HL-60 (cell line): ENCODE results near the gene AGRN.
A peak's percentile ranks its signal among the peaks of the same experiment; 100 is the strongest.

Experiments
- DNase-seq, 2 experiments: peaks; one replicate each; pipeline ENCODE4 v3.0.0-alpha.2; 2010 to 2020; ENCODE audit warnings: low read depth in 1 of 2, low spot score in 1 of 2
- H3K27ac ChIP-seq: fragments of 250-450 bp; sonication (Bioruptor Pico); replicated peaks from 2 replicates; pipeline ENCODE4 v1.5.1; 2020; ENCODE audit warnings: mild to moderate bottlenecking, moderate library complexity
- H3K27me3 ChIP-seq: fragments of 250-450 bp; sonication (Bioruptor Pico); 2 replicates; pipeline ENCODE4 v1.5.1; 2021; ENCODE audit warnings: mild to moderate bottlenecking, moderate library complexity; ENCODE audit not compliant: insufficient read depth, poor library complexity, severe bottlenecking
- H3K4me3 ChIP-seq: replicated peaks from 2 replicates; pipeline ENCODE4 v1.5.1; 2011; ENCODE audit warnings: mild to moderate bottlenecking, control low read depth, low read length; ENCODE audit not compliant: insufficient read depth
- CTCF ChIP-seq: IDR thresholded peaks from one replicate; pipeline ENCODE4 v1.5.1; 2011; ENCODE audit warnings: low read length, control low read depth, inconsistent platforms; ENCODE audit not compliant: insufficient read depth
- GABPA ChIP-seq: IDR thresholded peaks from 2 replicates; pipeline ENCODE4 v1.6.1; 2012; ENCODE audit warnings: low read depth
- POLR2AphosphoS5 ChIP-seq: IDR thresholded peaks from 2 replicates; pipeline ENCODE4 v1.6.1; 2012; ENCODE audit warnings: low read depth
- REST ChIP-seq: IDR thresholded peaks from 2 replicates; pipeline ENCODE4 v1.6.1; 2012; ENCODE audit warnings: low read depth; ENCODE audit not compliant: insufficient replicate concordance
- SPI1 ChIP-seq: IDR thresholded peaks from 2 replicates; pipeline ENCODE4 v1.6.1; 2012; ENCODE audit warnings: low read depth, mild to moderate bottlenecking, borderline replicate concordance
- long read RNA-seq: library from polyadenylated mRNA; unstranded; transcript quantifications from one replicate; pipeline ENCODE4 v2.0.0, GENCODE V29; 2020

Gene AGRN
- long read RNA-seq, partial matches to known transcripts: 0 of 1 reads
- long read RNA-seq, other reads (novel, unspliced or antisense): 1 of 1 reads

- TF ChIP-seq POLR2AphosphoS5 (no peak), GABPA (no peak), REST (no peak), CTCF (no peak), SPI1 (no peak)
- no peak for DNase-seq
- H3K27ac ChIP-seq: no peak within 1 kb of the TSS
These were observed at the start of gene AGRN for GRCh38 chr1:1020000-1020404. TSS of gene AGRN (plus strand) at chr1:1020120. CDS start at chr1:1020173, 53 bp downstream.

GRCh38 chr1:970242-970972, 49.5 kb upstream of the AGRN start:
- Histone ChIP-seq H3K27me3 (peaks cover 22% of the 10 kb centered on the region), H3K4me3 (no peak overlapping the region), H3K27ac (no peak overlapping the region)
- TF ChIP-seq CTCF: no peak
- TF ChIP-seq GABPA: no peak
- no peak for TF ChIP-seq REST
- no peak for TF ChIP-seq POLR2AphosphoS5
- no peak for TF ChIP-seq SPI1
- no peak for DNase-seq

More at GRCh38 chr1:1020000-1020404, at the start of gene AGRN:
- Histone ChIP-seq H3K4me3 (peak within 1 kb of the TSS; percentile 47), H3K27me3 (peaks cover 21% of the 10 kb centered on the region)

GRCh38 chr1:970973-971730, 48.8 kb upstream of the AGRN start:
- Histone ChIP-seq H3K4me3 (no peak overlapping the region), H3K27me3 (peaks cover 22% of the 10 kb centered on the region), H3K27ac (no peak overlapping the region)
- DNase-seq: no peak
- TF ChIP-seq CTCF (no peak), SPI1 (no peak), POLR2AphosphoS5 (no peak), REST (no peak), GABPA (no peak)
